ENCODE data around the gene PRKAG2. TPM values are rescaled to one million over a fixed set of nuclear protein-coding genes. Genes with fewer than 3 reads are reported as not detected.

The PRKAG2 gene
- total and polyA plus RNA-seq, 2 of the 8 experiments (the other 6 are each of a cell fraction or from before 2014, with no cell fraction given), result 7.5 to 18.1 TPM

GRCh38 chr7:151806204-151806603, 70.7 kb downstream of the PRKAG2 start (continued):
- TF ChIP-seq CTCF (IDR thresholded peaks at IDR 0.05; ENCODE audit: control extremely low read depth in 1 of 3, insufficient read depth in 1 of 3, low read depth in 1 of 3, low read length in 3 of 3) (no peak), BCL11A (IDR thresholded peaks at IDR 0.05; ENCODE audit: low read depth in 2 of 2, low read length in 2 of 2) (no peak), POLR2AphosphoS5 (IDR thresholded peaks at IDR 0.05; ENCODE audit: low read depth, low read length) (no peak), BACH1 (IDR thresholded peaks at IDR 0.05; ENCODE audit: low read length) (no peak)

All from H1 (cell line).